GM23338 (cell line): ENCODE results near the gene POMT2. TPM values are rescaled to one million over a fixed set of nuclear protein-coding genes. Genes with fewer than 3 reads are reported as not detected.
A peak's percentile ranks its signal among the peaks of the same experiment; 100 is the strongest.

Experiments used
- ATAC-seq: fragments of 200-7000 bp; cut with Tn5 transposase; 3 replicates; pipeline ENCODE4 v1.9.1; 2020
- DNase-seq: peaks from one replicate; pipeline ENCODE4 v3.0.0-alpha.2; 2015; ENCODE audit warnings: low spot score
- H2AFZ ChIP-seq: fragments of 200-600 bp; sonication (generic); 2 replicates; pipeline ENCODE4 v1.8.0; 2016; ENCODE audit warnings: antibody characterized with exemption, mild to moderate bottlenecking, moderate library complexity
- H3F3A ChIP-seq: fragments of 200-600 bp; sonication (generic); replicated peaks from 2 replicates; pipeline ENCODE4 v1.8.0; 2017; ENCODE audit warnings: antibody characterized with exemption, mixed run types, low read depth
- H3K27ac ChIP-seq: fragments of 200-600 bp; sonication (generic); 2 replicates; pipeline ENCODE4 v1.6.1; 2016; ENCODE audit warnings: low read depth
- H3K27me3 ChIP-seq: fragments of 200-600 bp; sonication (generic); 2 replicates; pipeline ENCODE4 v1.8.0; 2016; ENCODE audit warnings: mild to moderate bottlenecking, mixed run types, moderate library complexity; ENCODE audit not compliant: insufficient read depth
- H3K36me3 ChIP-seq: fragments of 200-600 bp; sonication (generic); 2 replicates; pipeline ENCODE4 v1.8.0; 2016; ENCODE audit warnings: mild to moderate bottlenecking; ENCODE audit not compliant: insufficient read depth
- H3K4me1 ChIP-seq: fragments of 200-600 bp; sonication (generic); 2 replicates; pipeline ENCODE4 v1.8.0; 2016; ENCODE audit warnings: mild to moderate bottlenecking, moderate library complexity; ENCODE audit not compliant: insufficient read depth
- H3K4me2 ChIP-seq: fragments of 200-600 bp; sonication (generic); 2 replicates; pipeline ENCODE4 v1.7.1; 2017; ENCODE audit warnings: mixed run types
- H3K4me3 ChIP-seq: fragments of 200-600 bp; sonication (generic); 2 replicates; pipeline ENCODE4 v1.6.1; 2016; ENCODE audit warnings: mixed run types
- H3K79me2 ChIP-seq: fragments of 200-600 bp; sonication (generic); replicated peaks from 2 replicates; pipeline ENCODE4 v1.8.0; 2017; ENCODE audit warnings: mild to moderate bottlenecking; ENCODE audit not compliant: insufficient read depth
- H3K9me2 ChIP-seq: fragments of 200-600 bp; sonication (generic); 2 replicates; pipeline ENCODE4 v1.8.0; 2017; ENCODE audit not compliant: insufficient read depth
- H4K20me1 ChIP-seq: fragments of 200-600 bp; sonication (generic); replicated peaks from 2 replicates; pipeline ENCODE4 v1.8.0; 2017; ENCODE audit warnings: mild to moderate bottlenecking; ENCODE audit not compliant: insufficient read depth
- H3K27ac Mint-ChIP-seq: 2 replicates; pipeline ENCODE4 v1.8.0; 2020; ENCODE audit warnings: inconsistent platforms, mild to moderate bottlenecking, moderate library complexity, mixed read lengths
- H3K27me3 Mint-ChIP-seq: 3 replicates; pipeline ENCODE4 v1.8.0; 2022; ENCODE audit warnings: low read depth, mild to moderate bottlenecking, moderate library complexity, mixed read lengths, inconsistent platforms; ENCODE audit not compliant: insufficient read depth, poor library complexity
- H3K36me3 Mint-ChIP-seq: 3 replicates; pipeline ENCODE4 v1.8.0; 2021; ENCODE audit warnings: low read depth, mild to moderate bottlenecking, inconsistent platforms, moderate library complexity, mixed read lengths
- H3K4me1 Mint-ChIP-seq: 3 replicates; pipeline ENCODE4 v1.8.0; 2020; ENCODE audit warnings: mild to moderate bottlenecking, inconsistent platforms, mixed read lengths
- H3K4me3 Mint-ChIP-seq: 3 replicates; pipeline ENCODE4 v1.8.0; 2021; ENCODE audit warnings: moderate library complexity, mild to moderate bottlenecking, inconsistent platforms, mixed read lengths
- H3K9me3 Mint-ChIP-seq: 3 replicates; pipeline ENCODE4 v1.8.0; 2020; ENCODE audit warnings: moderate library complexity, mild to moderate bottlenecking, inconsistent platforms, mixed read lengths
- JUNB ChIP-seq: IDR thresholded peaks from one replicate; pipeline ENCODE4 v1.6.1; 2016; ENCODE audit warnings: antibody characterized with exemption; ENCODE audit not compliant: unreplicated experiment
- NANOG ChIP-seq: IDR thresholded peaks from 2 replicates; pipeline ENCODE4 v1.6.1; 2016; ENCODE audit warnings: antibody characterized with exemption, borderline replicate concordance
- ZNF114 ChIP-seq: fragments of 250-450 bp; sonication (Bioruptor Pico); IDR thresholded peaks from 2 replicates; pipeline ENCODE4 v1.5.0; 2020; ENCODE audit warnings: mild to moderate bottlenecking, moderate library complexity
- ZNF331 ChIP-seq: fragments of 250-450 bp; sonication (Bioruptor Pico); IDR thresholded peaks from 2 replicates; pipeline ENCODE4 v1.5.0; 2020; ENCODE audit warnings: low read depth, mild to moderate bottlenecking, moderate library complexity
- polyA plus RNA-seq: library from polyadenylated mRNA; unstranded; fragments of >200 nt; fragmentation: Nextera tagmentation; extraction: Ambion mirVana; gene quantifications from 2 replicates; pipeline ENCODE4 v1.2.1, GENCODE V29; 2016
- total RNA-seq: library from RNA; depleted of rRNA; stranded (reverse); fragments of >200 nt; shearing (Covaris generic); gene quantifications from 2 replicates; pipeline ENCODE4 v1.2.3, GENCODE V29; 2014
- TF ChIP-seq, protein P1 (sequence below): IDR thresholded peaks from one replicate; pipeline ENCODE4 v1.6.1; 2018; ENCODE audit warnings: antibody characterized with exemption; ENCODE audit not compliant: unreplicated experiment
- TF ChIP-seq, protein P2 (sequence below), 2 experiments: fragments of 200-600 bp in 1 of 2; sonication (generic) in 1 of 2; conservative IDR thresholded peaks; 2 replicates each; pipeline versions ENCODE4 v1.5.1 to v1.6.1; 2016 to 2017; ENCODE audit warnings: antibody characterized with exemption in 2 of 2, low read depth in 2 of 2, mild to moderate bottlenecking in 2 of 2, moderate library complexity in 1 of 2
- TF ChIP-seq, protein P3 (sequence below): fragments of 250-450 bp; sonication (Bioruptor Pico); IDR thresholded peaks from 2 replicates; pipeline ENCODE4 v1.5.0; 2020; ENCODE audit warnings: mild to moderate bottlenecking, moderate library complexity

POMT2 gene
- total and polyA plus RNA-seq, 2 experiments from 2014 or later, result 24.3 to 29.9 TPM

DNA sequence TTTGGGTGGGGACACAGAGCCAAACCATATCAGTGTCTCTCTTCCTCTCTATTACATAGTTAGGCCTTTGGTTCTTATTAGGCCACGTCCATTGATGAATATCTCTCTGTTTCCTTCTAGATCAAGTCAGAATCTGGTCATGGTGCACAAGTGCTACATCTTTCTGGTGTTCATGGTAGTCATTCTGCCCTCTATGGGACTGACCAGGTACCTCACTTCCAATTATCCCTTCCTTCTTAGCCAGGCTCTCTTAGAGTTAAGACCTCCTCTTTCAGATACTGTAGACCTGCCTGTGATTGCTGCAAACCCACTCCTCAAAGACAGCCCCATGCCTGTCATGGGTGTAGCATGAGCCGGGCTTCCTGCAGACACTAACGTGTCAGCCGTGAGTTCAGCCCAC lies 74.9 kb downstream of the POMT2 start:
- no peak overlapping the region for H2AFZ ChIP-seq
- ATAC-seq (peak; percentile 79), DNase-seq (peak; percentile 55)
- H3K4me1 Mint-ChIP-seq, result no peaks in the 10 kb centered on the region
- H3K27me3 ChIP-seq, result no peaks in the 10 kb centered on the region
- H3F3A ChIP-seq, result no peaks in the 10 kb centered on the region
- H4K20me1 ChIP-seq, result no peaks in the 10 kb centered on the region; the same call in 1 of the 2 replicates
- no peaks in the 10 kb centered on the region for H3K36me3 Mint-ChIP-seq
- H3K27ac Mint-ChIP-seq, result no peak overlapping the region
- H3K27me3 Mint-ChIP-seq, result peaks cover 11% of the 10 kb centered on the region
- no peaks in the 10 kb centered on the region for H3K36me3 ChIP-seq
- H3K79me2 ChIP-seq, result no peaks in the 10 kb centered on the region
- no peak overlapping the region for H3K4me3 Mint-ChIP-seq
- H3K9me2 ChIP-seq, result no peaks in the 10 kb centered on the region
- H3K4me2 ChIP-seq, result no peak overlapping the region
- no peak overlapping the region for H3K4me3 ChIP-seq
- H3K9me3 Mint-ChIP-seq, result no peaks in the 10 kb centered on the region
- no peaks in the 10 kb centered on the region for H3K4me1 ChIP-seq
- TF ChIP-seq, protein P1, sequence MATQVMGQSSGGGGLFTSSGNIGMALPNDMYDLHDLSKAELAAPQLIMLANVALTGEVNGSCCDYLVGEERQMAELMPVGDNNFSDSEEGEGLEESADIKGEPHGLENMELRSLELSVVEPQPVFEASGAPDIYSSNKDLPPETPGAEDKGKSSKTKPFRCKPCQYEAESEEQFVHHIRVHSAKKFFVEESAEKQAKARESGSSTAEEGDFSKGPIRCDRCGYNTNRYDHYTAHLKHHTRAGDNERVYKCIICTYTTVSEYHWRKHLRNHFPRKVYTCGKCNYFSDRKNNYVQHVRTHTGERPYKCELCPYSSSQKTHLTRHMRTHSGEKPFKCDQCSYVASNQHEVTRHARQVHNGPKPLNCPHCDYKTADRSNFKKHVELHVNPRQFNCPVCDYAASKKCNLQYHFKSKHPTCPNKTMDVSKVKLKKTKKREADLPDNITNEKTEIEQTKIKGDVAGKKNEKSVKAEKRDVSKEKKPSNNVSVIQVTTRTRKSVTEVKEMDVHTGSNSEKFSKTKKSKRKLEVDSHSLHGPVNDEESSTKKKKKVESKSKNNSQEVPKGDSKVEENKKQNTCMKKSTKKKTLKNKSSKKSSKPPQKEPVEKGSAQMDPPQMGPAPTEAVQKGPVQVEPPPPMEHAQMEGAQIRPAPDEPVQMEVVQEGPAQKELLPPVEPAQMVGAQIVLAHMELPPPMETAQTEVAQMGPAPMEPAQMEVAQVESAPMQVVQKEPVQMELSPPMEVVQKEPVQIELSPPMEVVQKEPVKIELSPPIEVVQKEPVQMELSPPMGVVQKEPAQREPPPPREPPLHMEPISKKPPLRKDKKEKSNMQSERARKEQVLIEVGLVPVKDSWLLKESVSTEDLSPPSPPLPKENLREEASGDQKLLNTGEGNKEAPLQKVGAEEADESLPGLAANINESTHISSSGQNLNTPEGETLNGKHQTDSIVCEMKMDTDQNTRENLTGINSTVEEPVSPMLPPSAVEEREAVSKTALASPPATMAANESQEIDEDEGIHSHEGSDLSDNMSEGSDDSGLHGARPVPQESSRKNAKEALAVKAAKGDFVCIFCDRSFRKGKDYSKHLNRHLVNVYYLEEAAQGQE, result no peak
- TF ChIP-seq NANOG, result no peak
- TF ChIP-seq, protein P2, sequence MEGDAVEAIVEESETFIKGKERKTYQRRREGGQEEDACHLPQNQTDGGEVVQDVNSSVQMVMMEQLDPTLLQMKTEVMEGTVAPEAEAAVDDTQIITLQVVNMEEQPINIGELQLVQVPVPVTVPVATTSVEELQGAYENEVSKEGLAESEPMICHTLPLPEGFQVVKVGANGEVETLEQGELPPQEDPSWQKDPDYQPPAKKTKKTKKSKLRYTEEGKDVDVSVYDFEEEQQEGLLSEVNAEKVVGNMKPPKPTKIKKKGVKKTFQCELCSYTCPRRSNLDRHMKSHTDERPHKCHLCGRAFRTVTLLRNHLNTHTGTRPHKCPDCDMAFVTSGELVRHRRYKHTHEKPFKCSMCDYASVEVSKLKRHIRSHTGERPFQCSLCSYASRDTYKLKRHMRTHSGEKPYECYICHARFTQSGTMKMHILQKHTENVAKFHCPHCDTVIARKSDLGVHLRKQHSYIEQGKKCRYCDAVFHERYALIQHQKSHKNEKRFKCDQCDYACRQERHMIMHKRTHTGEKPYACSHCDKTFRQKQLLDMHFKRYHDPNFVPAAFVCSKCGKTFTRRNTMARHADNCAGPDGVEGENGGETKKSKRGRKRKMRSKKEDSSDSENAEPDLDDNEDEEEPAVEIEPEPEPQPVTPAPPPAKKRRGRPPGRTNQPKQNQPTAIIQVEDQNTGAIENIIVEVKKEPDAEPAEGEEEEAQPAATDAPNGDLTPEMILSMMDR (conservative IDR thresholded peaks at IDR 0.05; ENCODE audit: low read depth in 2 of 2), result peak; percentile 56 to 58
- H3K27ac ChIP-seq, result no peak overlapping the region

DNA sequence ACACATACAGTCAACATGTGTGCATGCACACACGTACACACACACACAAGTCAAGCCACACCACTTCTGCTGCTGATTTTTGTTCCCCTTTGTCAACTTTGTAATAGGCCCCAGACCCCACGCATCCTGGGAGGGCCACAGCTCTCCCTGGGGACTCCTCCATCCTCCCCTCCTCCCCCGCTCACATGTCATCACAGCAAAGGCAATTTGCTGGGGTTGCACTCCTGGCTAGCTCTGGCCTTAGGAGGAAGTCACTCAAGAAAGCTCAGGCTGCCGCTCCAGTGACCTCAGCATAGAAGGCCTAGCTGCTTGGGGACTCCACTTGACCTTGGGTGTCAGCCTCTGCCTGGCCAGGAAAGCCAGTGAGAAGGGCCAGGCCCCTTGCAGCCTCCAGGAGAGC lies 76.8 kb downstream of the POMT2 start:
- no peaks in the 10 kb centered on the region for H3K79me2 ChIP-seq
- no peak overlapping the region for H3K4me3 ChIP-seq
- no peaks in the 10 kb centered on the region for H3K27me3 ChIP-seq
- Mint-ChIP-seq H3K36me3 (no peaks in the 10 kb centered on the region), H3K9me3 (no peaks in the 10 kb centered on the region), H3K27me3 (peaks cover 8% of the 10 kb centered on the region), H3K4me3 (no peak overlapping the region), H3K27ac (no peak overlapping the region), H3K4me1 (no peaks in the 10 kb centered on the region)
- no peaks in the 10 kb centered on the region for H3F3A ChIP-seq
- no peak overlapping the region for H3K27ac ChIP-seq
- H3K4me1 ChIP-seq, result no peaks in the 10 kb centered on the region
- no peak overlapping the region for H2AFZ ChIP-seq
- ATAC-seq, result no peak
- no peak overlapping the region for H3K4me2 ChIP-seq
- no peaks in the 10 kb centered on the region for H3K9me2 ChIP-seq
- no peaks in the 10 kb centered on the region for H3K36me3 ChIP-seq
- H4K20me1 ChIP-seq, result no peaks in the 10 kb centered on the region; the same call in 1 of the 2 replicates
- no peak for DNase-seq
- TF ChIP-seq ZNF114 (no peak), NANOG (no peak), ZNF331 (no peak), JUNB (no peak)
- TF ChIP-seq, protein P3, sequence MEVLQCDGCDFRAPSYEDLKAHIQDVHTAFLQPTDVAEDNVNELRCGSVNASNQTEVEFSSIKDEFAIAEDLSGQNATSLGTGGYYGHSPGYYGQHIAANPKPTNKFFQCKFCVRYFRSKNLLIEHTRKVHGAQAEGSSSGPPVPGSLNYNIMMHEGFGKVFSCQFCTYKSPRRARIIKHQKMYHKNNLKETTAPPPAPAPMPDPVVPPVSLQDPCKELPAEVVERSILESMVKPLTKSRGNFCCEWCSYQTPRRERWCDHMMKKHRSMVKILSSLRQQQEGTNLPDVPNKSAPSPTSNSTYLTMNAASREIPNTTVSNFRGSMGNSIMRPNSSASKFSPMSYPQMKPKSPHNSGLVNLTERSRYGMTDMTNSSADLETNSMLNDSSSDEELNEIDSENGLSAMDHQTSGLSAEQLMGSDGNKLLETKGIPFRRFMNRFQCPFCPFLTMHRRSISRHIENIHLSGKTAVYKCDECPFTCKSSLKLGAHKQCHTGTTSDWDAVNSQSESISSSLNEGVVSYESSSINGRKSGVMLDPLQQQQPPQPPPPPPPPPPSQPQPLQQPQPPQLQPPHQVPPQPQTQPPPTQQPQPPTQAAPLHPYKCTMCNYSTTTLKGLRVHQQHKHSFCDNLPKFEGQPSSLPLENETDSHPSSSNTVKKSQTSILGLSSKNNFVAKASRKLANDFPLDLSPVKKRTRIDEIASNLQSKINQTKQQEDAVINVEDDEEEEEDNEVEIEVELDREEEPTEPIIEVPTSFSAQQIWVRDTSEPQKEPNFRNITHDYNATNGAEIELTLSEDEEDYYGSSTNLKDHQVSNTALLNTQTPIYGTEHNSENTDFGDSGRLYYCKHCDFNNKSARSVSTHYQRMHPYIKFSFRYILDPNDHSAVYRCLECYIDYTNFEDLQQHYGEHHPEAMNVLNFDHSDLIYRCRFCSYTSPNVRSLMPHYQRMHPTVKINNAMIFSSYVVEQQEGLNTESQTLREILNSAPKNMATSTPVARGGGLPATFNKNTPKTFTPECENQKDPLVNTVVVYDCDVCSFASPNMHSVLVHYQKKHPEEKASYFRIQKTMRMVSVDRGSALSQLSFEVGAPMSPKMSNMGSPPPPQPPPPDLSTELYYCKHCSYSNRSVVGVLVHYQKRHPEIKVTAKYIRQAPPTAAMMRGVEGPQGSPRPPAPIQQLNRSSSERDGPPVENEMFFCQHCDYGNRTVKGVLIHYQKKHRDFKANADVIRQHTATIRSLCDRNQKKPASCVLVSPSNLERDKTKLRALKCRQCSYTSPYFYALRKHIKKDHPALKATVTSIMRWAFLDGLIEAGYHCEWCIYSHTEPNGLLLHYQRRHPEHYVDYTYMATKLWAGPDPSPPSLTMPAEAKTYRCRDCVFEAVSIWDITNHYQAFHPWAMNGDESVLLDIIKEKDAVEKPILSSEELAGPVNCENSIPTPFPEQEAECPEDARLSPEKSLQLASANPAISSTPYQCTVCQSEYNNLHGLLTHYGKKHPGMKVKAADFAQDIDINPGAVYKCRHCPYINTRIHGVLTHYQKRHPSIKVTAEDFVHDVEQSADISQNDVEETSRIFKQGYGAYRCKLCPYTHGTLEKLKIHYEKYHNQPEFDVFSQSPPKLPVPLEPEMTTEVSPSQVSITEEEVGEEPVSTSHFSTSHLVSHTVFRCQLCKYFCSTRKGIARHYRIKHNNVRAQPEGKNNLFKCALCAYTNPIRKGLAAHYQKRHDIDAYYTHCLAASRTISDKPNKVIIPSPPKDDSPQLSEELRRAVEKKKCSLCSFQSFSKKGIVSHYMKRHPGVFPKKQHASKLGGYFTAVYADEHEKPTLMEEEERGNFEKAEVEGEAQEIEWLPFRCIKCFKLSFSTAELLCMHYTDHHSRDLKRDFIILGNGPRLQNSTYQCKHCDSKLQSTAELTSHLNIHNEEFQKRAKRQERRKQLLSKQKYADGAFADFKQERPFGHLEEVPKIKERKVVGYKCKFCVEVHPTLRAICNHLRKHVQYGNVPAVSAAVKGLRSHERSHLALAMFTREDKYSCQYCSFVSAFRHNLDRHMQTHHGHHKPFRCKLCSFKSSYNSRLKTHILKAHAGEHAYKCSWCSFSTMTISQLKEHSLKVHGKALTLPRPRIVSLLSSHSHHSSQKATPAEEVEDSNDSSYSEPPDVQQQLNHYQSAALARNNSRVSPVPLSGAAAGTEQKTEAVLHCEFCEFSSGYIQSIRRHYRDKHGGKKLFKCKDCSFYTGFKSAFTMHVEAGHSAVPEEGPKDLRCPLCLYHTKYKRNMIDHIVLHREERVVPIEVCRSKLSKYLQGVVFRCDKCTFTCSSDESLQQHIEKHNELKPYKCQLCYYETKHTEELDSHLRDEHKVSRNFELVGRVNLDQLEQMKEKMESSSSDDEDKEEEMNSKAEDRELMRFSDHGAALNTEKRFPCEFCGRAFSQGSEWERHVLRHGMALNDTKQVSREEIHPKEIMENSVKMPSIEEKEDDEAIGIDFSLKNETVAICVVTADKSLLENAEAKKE (CRISPR knock-in tag), result no peak
